GM19043 (cell line): Measurements from ENCODE around the gene ZFAND3.
"Not testable (repeated sequence)": the region's sequence is repeated elsewhere in the genome, so short reads cannot be mapped to it uniquely, and the experiment has no call there.

Experiments used
- ATAC-seq: cut with Tn5 transposase; IDR thresholded peaks from one replicate; pipeline ENCODE4 v1.9.1; 2021; ENCODE audit warnings: low read depth; ENCODE audit not compliant: unreplicated experiment

The ZFAND3 gene

DNA sequence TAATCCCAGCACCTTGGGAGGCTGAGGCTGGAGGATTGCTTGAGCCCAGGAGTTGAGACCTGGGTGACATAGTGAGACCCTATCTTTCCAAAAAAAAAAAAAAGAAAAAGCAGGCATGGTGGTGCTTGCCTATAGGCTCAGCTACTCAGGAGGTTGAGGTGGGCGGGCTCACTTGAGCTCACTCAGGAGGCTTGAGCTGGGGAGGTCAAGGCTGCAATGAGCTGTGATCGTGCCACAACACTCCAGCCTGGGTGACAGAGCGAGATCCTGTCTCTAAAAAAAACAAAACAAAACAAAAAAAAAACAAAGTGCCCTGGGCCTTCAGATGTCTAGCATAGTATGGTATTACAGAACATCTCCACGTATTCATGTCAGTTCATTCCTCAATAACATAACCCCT is 42.9 kb downstream of the ZFAND3 start:
- no peak for ATAC-seq

DNA sequence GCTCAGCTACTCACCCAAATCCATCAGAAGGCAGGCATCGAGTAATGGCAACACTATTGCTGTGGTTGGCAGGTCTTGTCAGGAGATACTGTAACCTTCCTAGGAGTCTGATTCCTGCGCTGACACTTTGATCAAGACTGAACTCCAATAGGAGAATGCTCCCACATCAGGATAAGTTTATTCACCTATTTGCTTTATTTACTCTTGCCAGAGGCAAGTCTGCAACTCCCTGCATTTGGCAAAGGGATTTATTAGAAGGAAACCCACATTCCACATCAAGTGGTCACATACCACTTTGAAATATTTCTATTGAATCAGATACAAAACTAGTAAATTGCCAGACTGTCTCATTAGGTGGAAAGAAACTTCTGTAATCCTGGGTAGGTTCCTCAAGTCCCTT is 43.5 kb downstream of the ZFAND3 start:
- ATAC-seq: no peak

GRCh38 chr6:37864250-37864649 is 44.7 kb downstream of the ZFAND3 start:
- ATAC-seq: no peak

DNA sequence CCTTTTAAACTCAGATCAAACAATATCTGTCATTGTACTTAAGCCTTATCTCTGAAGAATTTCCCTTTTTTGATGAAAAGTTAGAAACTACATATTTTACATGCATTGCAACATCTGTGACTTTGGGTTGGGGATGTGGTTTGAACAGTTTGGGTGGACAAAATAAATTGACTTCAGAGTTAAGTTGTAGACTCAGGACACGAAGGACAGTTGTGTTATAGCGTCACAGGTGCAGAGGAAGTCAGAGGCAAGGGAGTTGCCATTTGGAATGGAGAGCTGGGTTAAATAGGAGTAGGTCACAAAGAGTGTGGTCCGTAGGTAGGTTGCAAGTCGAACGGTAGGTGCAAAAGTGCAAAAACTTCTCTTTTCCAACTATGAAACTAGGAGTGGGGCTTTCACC is 46.0 kb downstream of the ZFAND3 start:
- no peak for ATAC-seq

GRCh38 chr6:37866590-37867507 is 47.3 kb downstream of the ZFAND3 start:
- ATAC-seq: no peak

- ATAC-seq: no peak
Observed at GRCh38 chr6:37867756-37868446, 48.4 kb downstream of the ZFAND3 start.

DNA sequence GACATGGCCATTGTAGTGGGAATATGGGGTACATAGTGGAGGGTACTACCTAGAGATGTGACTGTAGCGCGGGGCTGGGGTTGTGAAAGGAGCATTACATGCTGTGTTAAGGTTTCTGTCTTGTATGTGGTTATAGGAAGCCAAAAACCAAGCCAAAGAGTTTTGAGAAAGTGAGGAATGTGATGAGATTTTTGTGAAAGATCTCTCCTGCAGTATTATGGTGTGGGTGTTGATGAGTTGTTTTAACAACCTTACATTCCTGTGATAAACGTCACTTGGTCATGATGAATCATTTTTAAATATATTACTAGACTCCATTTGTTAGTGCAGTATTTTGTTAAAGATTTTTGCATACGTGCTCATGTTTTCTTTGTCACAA is 48.9 kb downstream of the ZFAND3 start:
- ATAC-seq: no peak

DNA sequence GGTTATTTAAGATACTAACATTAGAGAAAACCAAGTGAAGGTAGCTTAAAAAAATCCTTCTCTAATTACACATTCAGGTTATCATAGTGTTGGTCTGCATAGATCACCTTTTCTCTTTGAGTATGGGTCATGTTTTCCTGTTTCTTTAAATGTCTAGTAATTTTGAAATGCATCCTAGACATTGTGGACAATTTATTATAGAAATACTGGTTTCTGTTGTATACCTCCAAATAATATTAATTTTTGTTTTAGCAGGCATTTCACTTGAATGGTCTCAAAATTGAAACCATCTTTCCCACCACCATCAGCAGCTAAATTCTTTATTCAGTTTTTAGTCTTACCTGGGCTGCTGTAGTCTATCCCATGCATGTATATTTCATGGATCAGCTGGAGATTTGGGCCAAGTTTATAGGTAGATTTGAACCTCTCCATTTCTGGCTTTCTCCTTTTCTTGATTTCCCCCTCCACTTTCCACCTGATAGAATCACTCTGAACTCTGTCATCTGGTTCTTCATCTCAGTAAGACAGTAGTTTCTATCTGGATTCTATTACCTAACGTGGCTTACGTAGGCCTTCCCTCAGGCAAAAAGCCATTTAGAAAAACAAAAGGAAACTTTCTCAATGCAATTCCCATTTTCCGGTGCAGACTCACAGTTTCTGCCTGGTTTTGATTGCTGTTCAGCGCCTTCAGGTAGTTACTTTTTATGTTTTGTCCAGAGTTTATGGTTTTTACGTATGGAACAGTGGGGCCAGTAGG is 52.3 kb downstream of the ZFAND3 start:
- ATAC-seq: no peak

DNA sequence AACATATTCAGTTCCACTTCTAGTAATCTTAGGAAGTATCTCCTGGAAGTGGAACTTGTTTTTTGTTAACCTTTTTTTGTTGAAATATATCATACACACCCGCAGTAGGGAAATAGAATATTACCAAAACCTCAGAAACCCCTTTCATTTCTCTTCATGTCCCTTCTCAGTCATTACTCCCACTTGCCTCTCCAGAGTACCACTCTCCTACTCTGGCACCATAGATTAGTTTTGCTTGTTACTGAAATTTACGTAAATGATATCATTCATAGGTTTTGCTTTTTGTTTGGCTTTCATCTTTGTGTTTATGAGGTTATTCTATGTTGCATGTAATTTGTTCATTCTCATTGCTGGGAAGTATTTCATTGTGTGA is 52.8 kb downstream of the ZFAND3 start:
- no peak for ATAC-seq

- no peak for ATAC-seq
Observed at GRCh38 chr6:37874726-37875125, 55.2 kb downstream of the ZFAND3 start.

DNA sequence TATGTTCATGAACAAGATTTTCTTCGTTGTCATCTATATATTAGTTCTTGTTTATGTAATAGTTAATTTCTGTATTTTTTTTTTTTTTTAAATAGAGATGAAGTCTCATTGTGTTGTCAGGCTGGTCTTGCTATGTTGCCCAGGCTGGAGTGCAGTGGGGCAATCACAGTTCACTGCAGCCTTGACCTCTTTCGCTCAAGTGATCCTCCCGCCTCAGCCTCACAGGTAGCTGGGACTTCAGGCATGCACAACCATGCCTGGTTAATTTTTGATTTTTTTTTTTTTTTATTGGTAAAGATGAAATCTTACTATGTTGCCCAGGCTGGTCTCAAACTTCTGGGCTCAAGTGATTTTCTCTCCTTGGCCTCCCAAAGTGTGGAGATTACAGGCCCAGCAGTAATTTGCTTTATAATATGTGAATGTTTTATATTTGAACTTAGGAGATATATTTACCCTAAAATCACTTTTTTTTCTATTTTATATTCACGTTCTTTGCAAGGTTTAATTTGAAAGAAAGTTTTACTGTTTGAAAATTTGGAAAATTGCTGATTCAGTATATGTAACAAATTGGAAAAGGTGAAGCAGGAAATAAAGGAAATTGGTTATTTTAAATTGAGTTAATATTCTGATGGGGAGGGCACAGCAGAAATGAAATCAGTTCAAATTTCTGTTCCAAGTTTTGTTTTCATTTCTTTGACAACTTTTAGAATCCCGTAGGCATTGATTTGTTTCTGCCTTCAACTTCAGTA is 56.2 kb downstream of the ZFAND3 start:
- ATAC-seq: no peak

DNA sequence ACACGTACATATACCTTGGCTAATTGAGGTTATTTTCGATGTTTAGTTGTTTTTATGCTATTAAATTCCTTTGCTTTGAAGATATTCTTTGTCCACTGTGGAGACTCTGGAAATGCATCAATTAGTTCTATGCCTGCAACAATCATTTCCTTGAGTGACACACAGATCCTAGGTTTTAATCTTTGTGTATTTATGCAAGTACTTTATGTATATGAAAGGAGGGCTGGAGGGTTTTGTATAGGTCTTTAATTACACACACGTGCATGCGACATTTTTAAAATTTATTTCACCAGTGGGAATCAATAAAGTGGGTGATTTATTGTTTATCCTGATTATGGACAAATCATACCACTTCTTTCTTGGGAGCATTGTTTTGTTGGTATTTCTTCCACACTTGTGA is 57.3 kb downstream of the ZFAND3 start:
- ATAC-seq: no peak

DNA sequence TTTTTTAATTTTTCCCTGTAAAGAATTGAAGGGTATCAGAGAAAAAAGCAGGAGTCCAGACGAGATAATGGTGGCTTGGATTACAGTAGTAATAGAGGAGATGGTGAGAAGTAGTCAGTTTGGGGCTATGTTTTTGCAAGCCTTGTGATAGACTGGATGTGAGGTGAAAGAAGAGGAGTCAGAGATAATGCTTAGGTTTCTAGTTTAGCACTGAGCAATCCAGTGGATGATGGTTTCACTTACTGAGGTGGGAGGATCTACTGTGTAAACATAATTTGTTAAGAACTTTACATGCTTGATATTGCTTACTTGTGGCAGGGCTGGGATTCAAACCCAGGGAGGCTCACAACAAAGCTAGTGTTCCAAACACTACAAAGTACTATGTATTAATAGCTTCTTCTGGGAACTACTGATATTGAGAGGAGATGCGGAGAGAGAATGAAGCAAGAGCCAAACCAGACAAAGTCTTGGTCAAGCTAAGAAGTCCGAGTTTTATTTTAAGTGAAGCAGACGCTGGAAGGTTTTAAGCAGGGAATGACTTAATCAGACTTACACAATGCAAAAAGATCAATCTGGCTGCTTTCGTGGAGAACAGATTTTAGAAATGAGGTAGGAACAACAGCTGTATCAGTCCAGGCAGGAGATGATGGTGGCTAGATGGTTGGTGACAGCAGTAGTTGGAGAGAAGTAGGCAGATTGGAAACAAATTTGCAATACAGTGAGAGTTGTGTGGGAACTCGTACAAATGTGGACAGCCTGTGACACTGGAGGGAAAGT is 58.0 kb downstream of the ZFAND3 start:
- no peak for ATAC-seq

- no peak for ATAC-seq
Observed at GRCh38 chr6:37878150-37878710, 58.7 kb downstream of the ZFAND3 start.

DNA sequence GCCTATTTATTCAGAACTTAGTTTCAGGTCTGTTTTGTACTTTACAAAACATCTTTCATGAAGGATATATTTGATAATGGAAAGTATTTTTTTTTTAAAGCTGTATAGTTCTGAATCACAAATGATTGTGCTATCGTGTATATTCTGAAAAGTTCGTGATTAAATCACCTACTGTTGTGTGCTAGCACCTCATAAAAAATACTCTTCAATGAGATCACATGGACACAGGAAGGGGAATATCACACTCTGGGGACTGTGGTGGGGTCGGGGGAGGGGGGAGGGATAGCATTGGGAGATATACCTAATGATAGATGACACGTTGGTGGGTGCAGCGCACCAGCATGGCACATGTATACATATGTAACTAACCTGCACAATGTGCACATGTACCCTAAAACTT is 61.1 kb downstream of the ZFAND3 start:
- not testable (repeated sequence) for ATAC-seq

GRCh38 chr6:37882292-37882691 is 62.8 kb downstream of the ZFAND3 start:
- no peak for ATAC-seq

DNA sequence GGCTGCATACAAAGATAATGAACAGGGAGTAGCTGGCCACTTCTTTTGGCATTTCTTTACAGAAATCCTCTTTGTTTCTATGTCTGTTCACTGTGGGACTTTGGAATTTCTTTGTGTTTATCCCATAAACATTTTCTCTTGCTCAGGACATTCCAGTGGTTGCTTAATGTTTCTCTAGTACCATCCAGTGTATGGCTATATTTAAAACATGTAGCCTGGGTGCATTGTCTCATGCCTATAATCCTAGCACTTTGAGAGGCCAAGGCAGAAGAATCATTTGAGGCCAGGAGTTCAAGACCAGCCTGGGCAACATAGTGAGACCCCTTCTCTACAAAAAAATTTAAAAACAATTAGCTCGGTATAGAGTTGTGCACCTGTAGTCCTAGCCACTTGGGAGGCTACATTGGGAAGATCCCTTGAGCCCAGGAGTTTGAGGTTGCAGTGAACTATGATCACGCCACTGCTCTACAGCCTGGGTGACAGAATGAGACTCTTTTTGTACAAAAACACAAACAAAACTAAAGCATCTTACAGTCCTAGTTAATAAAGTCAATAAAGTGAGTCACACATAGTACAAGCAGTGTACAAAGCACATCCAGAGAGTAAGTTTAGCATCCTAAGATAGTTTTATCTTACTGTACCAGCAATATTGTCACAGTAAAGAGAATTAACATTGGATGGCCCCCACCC is 63.3 kb downstream of the ZFAND3 start:
- no peak for ATAC-seq

- ATAC-seq: no peak
Observed at GRCh38 chr6:37884548-37884947, 65.0 kb downstream of the ZFAND3 start.

- no peak for ATAC-seq
Observed at GRCh38 chr6:37889051-37889450, 69.5 kb downstream of the ZFAND3 start.
